Activated CD4-positive, alpha-beta T cell treated with anti-CD3 and anti-CD28 coated beads, Interleukin-2, amount 50 U/mL, for 1 hour (primary cell): ENCODE results near the gene YIPF2.
"Not testable (repeated sequence)": the region's sequence is repeated elsewhere in the genome, so short reads cannot be mapped to it uniquely, and the experiment has no call there.

Source experiments
- DNase-seq: peaks from one replicate; pipeline ENCODE4 v3.0.0-alpha.2; 2020

The YIPF2 gene

GRCh38 chr19:10928563-10929401, at the start of gene YIPF2, which contains the start of gene TIMM29:
YIPF2 (minus strand) TSS chr19:10928639; CDS start chr19:10928410, 229 bp downstream.
TIMM29 (plus strand) TSS chr19:10928811; CDS start chr19:10928823, 12 bp downstream.
- peak; percentile 93 for DNase-seq

- no peak for DNase-seq
Measured at GRCh38 chr19:10977742-10978092, 49.3 kb upstream of the YIPF2 start.

GRCh38 chr19:10976131-10976892, 47.9 kb upstream of the YIPF2 start:
- DNase-seq, result no peak

DNA sequence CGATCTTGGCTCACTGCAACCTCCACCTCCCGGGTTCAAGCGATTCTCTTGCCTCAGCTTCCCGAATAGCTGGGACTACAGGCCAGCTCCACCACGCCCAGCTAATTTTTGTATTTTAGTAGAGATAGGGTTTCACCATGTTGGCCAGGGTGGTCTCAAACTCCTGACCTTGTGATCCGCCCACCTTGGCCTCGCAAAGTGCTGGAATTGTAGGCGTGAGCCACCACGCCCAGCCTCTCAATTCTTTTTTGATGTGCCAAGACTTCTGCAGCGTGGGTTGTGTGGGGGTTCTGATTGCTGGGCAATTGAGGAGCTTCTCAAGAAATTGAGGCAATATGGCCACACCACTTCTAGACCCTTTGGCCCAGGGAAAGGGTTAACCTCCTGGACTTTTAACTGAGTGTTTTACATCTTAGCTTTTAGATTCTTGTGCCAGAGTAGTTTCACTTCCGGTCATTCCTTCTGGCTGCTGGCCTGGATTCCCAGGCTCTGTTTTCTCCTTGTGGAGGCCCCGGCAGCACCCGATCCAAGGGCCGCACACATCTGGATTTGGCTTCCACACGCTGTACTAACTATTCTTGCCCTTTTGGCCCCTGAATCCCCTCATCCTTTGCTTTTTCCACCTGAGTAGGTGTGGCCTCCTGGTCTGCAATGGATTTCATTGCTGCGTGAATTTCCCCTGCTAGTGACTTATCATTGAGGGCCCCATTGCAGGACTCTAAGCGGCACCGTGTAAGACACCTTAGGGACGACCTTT, 47.1 kb upstream of the YIPF2 start:
- no peak for DNase-seq

- no peak for DNase-seq
Measured at GRCh38 chr19:10971107-10971726, 42.8 kb upstream of the YIPF2 start.

DNA sequence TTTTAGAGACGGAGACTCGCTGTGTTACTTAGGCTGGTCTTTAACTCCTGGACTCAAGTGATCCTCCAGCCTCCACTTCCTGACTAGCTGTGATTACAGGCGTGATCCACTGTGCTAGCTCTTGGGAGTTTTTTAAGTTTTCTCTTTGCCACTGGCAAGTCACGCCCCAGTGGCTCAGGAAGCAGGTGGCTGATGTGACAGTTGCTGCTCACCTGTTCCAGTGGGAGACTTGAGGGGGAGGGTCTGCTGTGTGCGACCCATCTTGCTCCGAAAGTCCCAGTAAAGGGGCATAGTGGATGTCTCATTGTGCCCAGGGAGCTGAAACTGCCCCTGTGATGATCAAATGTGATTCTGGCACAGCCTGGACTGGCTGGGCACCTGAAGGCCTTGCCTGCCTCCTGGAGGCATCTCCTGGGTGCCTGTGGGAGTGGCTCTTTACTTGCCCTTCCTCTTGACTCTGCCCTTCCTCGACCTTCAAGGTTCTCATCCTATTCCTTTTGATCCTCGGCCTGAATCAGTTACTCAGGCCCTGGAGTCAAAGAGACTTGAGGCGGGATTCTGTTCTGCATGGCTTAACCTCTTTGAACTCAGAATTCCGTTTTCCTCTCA, 40.2 kb upstream of the YIPF2 start:
- no peak for DNase-seq

- DNase-seq, result no peak
Measured at GRCh38 chr19:10966809-10967208, 38.4 kb upstream of the YIPF2 start.

GRCh38 chr19:10965398-10965797, 37.0 kb upstream of the YIPF2 start:
- DNase-seq, result no peak

DNA sequence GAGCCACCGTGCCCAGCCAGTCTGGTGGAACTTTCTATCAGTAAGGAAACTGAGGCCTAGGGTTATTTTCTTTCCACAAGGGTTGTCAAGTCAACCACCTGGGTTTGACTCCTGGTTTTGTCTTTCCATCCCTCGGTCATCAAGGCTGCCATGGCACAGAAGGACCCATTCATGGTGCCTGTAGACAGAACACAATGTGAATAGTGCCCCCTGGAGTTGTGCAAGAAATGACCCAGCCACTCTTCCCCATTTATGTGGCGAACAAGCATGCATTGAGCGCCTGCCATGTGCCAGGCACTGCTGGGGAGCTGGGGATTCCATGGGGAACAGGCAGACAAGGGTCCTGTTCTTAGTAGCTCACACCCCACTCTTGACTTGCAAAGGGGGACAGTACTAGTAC, 36.5 kb upstream of the YIPF2 start:
- DNase-seq, result no peak

DNA sequence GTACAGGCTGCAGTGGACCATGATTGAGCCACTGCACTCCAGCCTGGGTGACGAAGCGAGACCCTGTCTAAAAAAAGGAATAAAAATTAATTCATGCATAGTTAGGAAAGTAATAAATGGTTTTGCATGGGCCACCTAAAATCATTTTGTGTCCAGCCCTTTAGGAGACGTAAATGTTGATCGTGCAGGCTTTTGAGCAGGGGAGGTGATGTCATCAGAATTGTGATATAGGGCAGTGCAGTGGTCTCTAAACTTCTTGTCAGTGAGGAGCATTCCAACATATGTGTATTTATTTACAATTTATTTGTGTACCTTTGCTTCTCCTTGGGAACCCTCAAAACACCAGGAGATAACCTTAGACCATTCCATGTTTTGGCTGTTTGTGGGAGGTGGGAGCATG, 35.4 kb upstream of the YIPF2 start:
- DNase-seq, result no peak

GRCh38 chr19:10962863-10963262, 34.4 kb upstream of the YIPF2 start:
- no peak for DNase-seq

DNA sequence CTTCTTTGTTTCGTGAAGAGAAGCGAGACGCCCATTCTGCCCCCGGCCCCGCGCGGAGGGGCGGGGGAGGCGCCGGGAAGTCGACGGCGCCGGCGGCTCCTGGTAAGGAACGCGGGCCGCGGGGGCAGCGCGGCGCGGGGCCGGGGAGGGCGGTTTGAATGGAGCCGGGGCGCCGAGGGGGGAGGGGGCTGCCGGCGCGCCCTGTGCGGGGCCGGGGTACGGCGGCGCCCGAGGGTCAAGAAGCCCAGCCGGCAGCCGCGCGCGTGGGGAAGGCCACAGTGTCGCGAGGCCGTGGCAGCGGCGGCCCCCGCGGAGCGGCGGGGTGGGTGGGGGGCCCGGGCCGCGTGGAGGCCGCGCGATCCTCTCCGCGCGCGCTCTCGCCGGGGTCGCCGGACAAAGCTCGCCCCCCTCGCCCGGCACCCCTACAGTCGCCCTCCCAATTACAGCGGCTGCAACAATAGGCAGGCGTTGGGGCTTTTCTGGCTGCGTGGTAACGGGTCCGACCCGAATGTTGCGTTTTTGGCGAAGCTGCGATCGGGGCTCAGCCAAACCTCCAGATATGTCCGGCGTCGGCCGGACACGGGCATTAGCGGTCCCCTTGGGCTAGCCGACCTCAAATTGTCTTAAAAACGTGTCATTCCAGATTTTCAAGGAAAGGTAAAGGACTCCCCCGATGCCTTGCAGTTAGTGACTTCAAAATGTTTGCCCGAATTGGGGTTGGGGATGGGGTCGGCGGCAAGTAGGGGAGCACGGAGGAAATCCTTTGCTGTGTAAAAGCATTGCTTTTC, 32.8 kb upstream of the YIPF2 start:
- peak; percentile 16 for DNase-seq

DNA sequence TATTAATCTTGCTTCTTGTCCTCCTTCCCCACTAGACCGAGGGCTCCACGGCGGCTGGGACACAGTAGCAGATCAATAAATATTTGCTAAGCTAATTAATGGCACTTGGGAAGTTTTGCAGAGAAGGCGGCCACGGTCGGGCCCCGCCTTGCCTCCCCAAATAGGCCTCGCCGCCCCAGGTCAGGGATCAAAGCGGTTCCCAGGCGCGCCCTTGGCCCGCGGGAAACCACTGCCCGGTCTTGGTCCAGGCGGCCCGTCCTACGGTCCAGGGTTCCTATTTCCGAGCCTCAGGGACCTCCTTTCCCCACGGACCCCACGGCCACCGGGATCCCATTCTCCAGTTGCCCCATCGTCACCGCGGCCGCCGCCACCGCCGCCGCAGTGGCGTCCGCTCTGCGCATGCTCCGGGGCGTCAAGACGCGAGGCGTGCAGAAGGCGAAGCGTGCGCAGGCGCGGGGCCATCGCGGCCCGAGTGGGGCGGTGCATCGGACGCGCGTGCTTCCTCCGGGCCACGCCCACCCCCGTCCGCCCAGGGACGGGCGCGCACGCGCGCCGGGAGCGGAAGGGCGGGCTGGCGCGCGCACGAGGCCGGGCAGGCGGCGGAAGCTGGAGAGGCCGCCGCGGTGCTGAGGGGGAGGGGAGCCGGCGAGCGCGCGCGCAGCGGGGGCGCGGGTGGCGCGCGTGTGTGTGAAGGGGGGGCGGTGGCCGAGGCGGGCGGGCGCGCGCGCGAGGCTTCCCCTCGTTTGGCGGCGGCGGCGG, 32.1 kb upstream of the YIPF2 start, which contains the start of gene SMARCA4:
TSS of gene SMARCA4 (plus strand) at position 717 of the 759 bp plus-strand sequence. CDS start 23,122 bp downstream, outside the sequence.
- DNase-seq, result peak; percentile 98

GRCh38 chr19:10959277-10959968, 31.0 kb upstream of the YIPF2 start:
- not testable (repeated sequence) for DNase-seq

- no peak for DNase-seq
Measured at GRCh38 chr19:10952809-10953208, 24.4 kb upstream of the YIPF2 start.

DNA sequence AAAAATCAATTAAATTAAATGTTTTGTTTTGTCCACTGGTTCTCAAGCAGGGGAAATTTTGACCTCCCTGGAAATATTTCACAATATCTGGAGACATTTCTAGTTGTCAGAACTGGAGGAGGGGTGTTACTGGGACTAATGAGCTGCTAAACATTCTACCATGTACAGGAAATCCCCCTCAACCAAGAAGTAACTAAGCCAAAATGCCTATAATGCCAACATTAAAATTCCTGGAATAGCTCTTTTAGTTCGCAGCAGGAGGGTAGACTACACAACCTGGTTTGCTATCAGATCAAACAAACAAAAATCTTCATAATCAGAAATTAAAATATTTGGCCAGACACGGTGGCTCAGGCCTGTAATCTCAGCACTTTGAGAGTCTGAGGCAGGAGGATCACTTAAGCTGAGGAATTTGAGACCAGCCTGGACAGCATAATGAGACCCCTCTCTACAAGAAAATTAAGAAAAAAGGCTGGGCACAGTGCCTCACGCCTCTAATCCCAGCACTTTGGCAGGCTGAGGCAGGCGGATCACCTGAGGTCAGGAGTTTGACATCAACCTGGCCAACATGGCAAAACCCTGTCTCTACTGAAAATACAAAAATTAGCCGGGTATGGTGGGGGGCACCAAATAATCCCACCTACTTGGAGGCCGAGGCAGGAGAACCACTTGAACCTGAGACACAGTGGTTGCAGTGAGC, 18.7 kb upstream of the YIPF2 start:
- DNase-seq, result no peak

GRCh38 chr19:10945264-10945663, 16.8 kb upstream of the YIPF2 start:
- no peak for DNase-seq

DNA sequence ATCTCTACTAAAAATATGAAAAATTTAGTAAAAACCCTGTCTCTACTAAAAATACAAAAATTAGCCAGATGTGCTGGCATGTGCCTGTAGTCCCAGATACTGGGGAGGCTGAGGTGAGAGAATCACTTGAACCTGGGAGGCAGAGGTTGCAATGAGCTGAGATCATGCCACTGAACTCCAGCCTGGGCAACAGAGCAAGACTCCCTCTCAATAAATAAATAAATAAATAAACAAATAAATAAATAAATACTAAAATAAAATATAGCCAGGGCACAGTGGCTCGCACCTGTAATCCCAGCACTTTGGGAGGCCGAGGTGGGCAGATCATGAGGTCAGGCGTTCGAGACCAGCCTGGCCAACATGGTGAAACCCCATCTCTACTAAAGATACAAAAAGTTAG, 15.0 kb upstream of the YIPF2 start:
- not testable (repeated sequence) for DNase-seq

GRCh38 chr19:10941649-10942048, 13.2 kb upstream of the YIPF2 start:
- not testable (repeated sequence) for DNase-seq
